ENCODE measurements around the gene OR2T1. TPM values are rescaled to one million over a fixed set of nuclear protein-coding genes. Genes with fewer than 3 reads are reported as not detected.
"Not testable (repeated sequence)": the region's sequence is repeated elsewhere in the genome, so short reads cannot be mapped to it uniquely, and the experiment has no call there.

Gene OR2T1
- total and polyA plus RNA-seq, 2 of the 8 experiments (the other 6 are each of a cell fraction or from before 2014, with no cell fraction given): not detected

DNA sequence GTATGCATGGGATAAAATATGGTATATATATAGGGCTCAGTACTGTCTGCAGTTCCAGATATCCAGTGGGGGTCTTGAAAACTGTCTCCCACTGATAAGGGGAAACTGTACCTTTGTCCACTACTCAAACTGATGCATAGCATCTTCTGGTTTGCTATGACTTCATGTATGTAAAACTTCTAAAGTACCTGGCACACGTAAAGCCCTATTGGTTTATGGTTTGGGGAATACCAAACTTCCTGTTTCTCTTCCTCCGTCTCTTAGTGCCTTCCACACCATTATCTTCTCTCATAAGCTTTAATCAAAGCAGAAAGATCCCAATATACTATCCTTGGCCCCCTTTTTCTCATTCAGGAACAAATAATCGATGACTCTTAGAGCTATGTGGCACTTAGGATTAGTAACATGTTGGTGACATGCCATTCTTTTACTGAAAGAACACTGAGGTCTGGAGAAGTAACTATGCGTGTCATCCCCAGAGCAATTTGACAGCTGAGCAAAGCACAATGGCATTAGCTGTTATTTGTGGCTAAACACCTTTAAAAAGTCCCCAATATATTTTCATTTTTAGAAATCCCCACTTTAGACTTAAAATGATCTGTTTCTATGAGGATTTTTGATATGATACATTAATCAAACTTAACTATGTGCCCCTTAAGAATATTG lies 45.7 kb downstream of the OR2T1 start:
- H2BK20ac ChIP-seq (ENCODE audit: low read length); H2BK120ac ChIP-seq (replicated peaks; ENCODE audit: low read depth, low read length); H3K79me1 ChIP-seq (ENCODE audit: low read depth, low read length); H4K8ac ChIP-seq (ENCODE audit: extremely low read depth, insufficient read depth, low read length); H2AFZ ChIP-seq (ENCODE audit: low read length); DNase-seq (ENCODE audit: low read depth in 1 of 2, low spot score in 2 of 2); H3K23me2 ChIP-seq (ENCODE audit: low read depth, low read length); H3K4me2 ChIP-seq (ENCODE audit: insufficient read depth in 1 of 2, low read depth in 2 of 2, low read length in 2 of 2); H3K4me3 ChIP-seq (ENCODE audit: extremely low read depth in 1 of 4, insufficient read depth in 2 of 4, low read depth in 3 of 4, low read length in 4 of 4); H3K79me2 ChIP-seq (ENCODE audit: control insufficient read depth in 1 of 2, insufficient read depth in 2 of 2, low read length in 2 of 2); H3K36me3 ChIP-seq (ENCODE audit: control insufficient read depth in 2 of 4, insufficient read depth in 4 of 4, low read length in 3 of 4); H2BK15ac ChIP-seq (ENCODE audit: low read length); H2BK12ac ChIP-seq (ENCODE audit: low read depth, low read length); H3K4ac ChIP-seq (replicated peaks; ENCODE audit: insufficient read length, low read depth, low read length); CTCF ChIA-PET (ENCODE audit: partially characterized antibody); H4K20me1 ChIP-seq (replicated peaks in 1 of 2; ENCODE audit: control insufficient read depth in 1 of 2, insufficient read depth in 2 of 2, low read length in 2 of 2); H3K27ac ChIP-seq (ENCODE audit: low read depth, low read length); POLR2A ChIA-PET (ENCODE audit: partially characterized antibody); H2BK5ac ChIP-seq (ENCODE audit: low read depth, low read length); FAIRE-seq; H3K27me3 ChIP-seq (replicated peaks in 1 of 4; ENCODE audit: control insufficient read depth in 3 of 4, extremely low read depth in 1 of 4, insufficient read depth in 3 of 4, low read length in 3 of 4); H3K18ac ChIP-seq (ENCODE audit: extremely low read depth, low read length); H3K23ac ChIP-seq (ENCODE audit: insufficient read length); H3K9ac ChIP-seq (replicated peaks in 1 of 4; ENCODE audit: extremely low read depth in 1 of 4, low read depth in 3 of 4, low read length in 3 of 4); H2AK5ac ChIP-seq (ENCODE audit: low read depth, low read length); H4K91ac ChIP-seq (replicated peaks; ENCODE audit: insufficient read length, low read length); H3K4me1 ChIP-seq (replicated peaks in 1 of 4; ENCODE audit: control insufficient read depth in 3 of 4, insufficient read depth in 4 of 4, low read length in 3 of 4); H3K56ac ChIP-seq (replicated peaks; ENCODE audit: insufficient read length, low read depth, low read length); H3K14ac ChIP-seq (ENCODE audit: insufficient read length); H4K5ac ChIP-seq (ENCODE audit: insufficient read length, low read depth, low read length): not testable (repeated sequence)
- WGBS, 2 experiments (ENCODE audit: extremely low coverage in 1 of 2, insufficient coverage in 1 of 2, insufficient read length in 1 of 2, insufficient replicate concordance in 2 of 2, low coverage in 1 of 2, low lambda C conversion rate in 2 of 2, missing lambda C conversion rate in 1 of 2): no CpG with 5 or more reads among the region's 4 CpGs
- peaks cover 9 to 14% of the 10 kb centered on the region in 2 experiments for H3K9me3 ChIP-seq (ENCODE audit: insufficient read depth in 2 of 2, low read depth in 1 of 2, low read length in 1 of 2)

DNA sequence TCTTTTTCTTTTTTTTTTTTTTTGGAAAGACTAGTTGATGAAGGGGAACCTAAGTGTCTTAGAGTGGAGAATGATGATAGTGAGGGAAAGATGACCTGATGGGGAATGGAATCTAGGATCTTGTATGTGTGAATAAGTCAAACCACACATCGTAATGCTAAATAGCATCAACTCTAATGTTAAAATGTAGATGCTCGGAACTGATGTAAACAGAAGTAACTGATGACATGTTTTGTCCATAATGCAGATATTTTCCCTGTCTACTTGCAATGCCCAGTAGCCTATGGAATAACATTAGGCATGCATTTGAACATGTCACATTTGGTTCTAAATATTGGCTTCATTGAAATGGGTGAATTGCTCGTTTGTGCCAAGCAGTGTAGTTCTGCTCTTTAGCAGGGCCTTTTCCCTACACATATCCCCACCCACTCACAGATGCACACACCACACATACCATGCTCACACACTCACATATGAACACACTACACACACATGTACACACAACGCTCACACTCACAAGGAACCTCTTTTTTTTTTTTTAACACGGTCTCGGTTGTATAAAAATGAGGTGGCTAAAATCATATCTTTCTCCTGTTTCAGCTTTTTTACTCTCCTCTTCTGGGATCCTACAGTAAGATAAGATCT lies 47.1 kb downstream of the OR2T1 start:
- H3K14ac ChIP-seq (ENCODE audit: insufficient read length); H2BK12ac ChIP-seq (ENCODE audit: low read depth, low read length); FAIRE-seq; H3K56ac ChIP-seq (replicated peaks; ENCODE audit: insufficient read length, low read depth, low read length); H2AFZ ChIP-seq (ENCODE audit: low read length); H3K23me2 ChIP-seq (ENCODE audit: low read depth, low read length); H3K4ac ChIP-seq (replicated peaks; ENCODE audit: insufficient read length, low read depth, low read length); H3K4me3 ChIP-seq (ENCODE audit: extremely low read depth in 1 of 4, insufficient read depth in 2 of 4, low read depth in 3 of 4, low read length in 4 of 4); CTCF ChIA-PET (ENCODE audit: partially characterized antibody); H4K20me1 ChIP-seq (replicated peaks in 1 of 2; ENCODE audit: control insufficient read depth in 1 of 2, insufficient read depth in 2 of 2, low read length in 2 of 2); H3K4me2 ChIP-seq (ENCODE audit: insufficient read depth in 1 of 2, low read depth in 2 of 2, low read length in 2 of 2); H3K36me3 ChIP-seq (ENCODE audit: control insufficient read depth in 2 of 4, insufficient read depth in 4 of 4, low read length in 3 of 4); H4K8ac ChIP-seq (ENCODE audit: extremely low read depth, insufficient read depth, low read length); H3K79me2 ChIP-seq (ENCODE audit: control insufficient read depth in 1 of 2, insufficient read depth in 2 of 2, low read length in 2 of 2); H2BK20ac ChIP-seq (ENCODE audit: low read length); DNase-seq (ENCODE audit: low read depth in 1 of 2, low spot score in 2 of 2); H4K91ac ChIP-seq (replicated peaks; ENCODE audit: insufficient read length, low read length); H3K9me3 ChIP-seq (ENCODE audit: insufficient read depth in 2 of 2, low read depth in 1 of 2, low read length in 1 of 2); H3K4me1 ChIP-seq (replicated peaks in 1 of 4; ENCODE audit: control insufficient read depth in 3 of 4, insufficient read depth in 4 of 4, low read length in 3 of 4); H3K9ac ChIP-seq (replicated peaks in 1 of 4; ENCODE audit: extremely low read depth in 1 of 4, low read depth in 3 of 4, low read length in 3 of 4); H3K27me3 ChIP-seq (replicated peaks in 1 of 4; ENCODE audit: control insufficient read depth in 3 of 4, extremely low read depth in 1 of 4, insufficient read depth in 3 of 4, low read length in 3 of 4); POLR2A ChIA-PET (ENCODE audit: partially characterized antibody); H2BK15ac ChIP-seq (ENCODE audit: low read length); H4K5ac ChIP-seq (ENCODE audit: insufficient read length, low read depth, low read length); H3K23ac ChIP-seq (ENCODE audit: insufficient read length); H3K18ac ChIP-seq (ENCODE audit: extremely low read depth, low read length); H2BK120ac ChIP-seq (replicated peaks; ENCODE audit: low read depth, low read length); H3K27ac ChIP-seq (ENCODE audit: low read depth, low read length); H2BK5ac ChIP-seq (ENCODE audit: low read depth, low read length); H3K79me1 ChIP-seq (ENCODE audit: low read depth, low read length); H2AK5ac ChIP-seq (ENCODE audit: low read depth, low read length): not testable (repeated sequence)
- WGBS, 2 experiments (ENCODE audit: extremely low coverage in 1 of 2, insufficient coverage in 1 of 2, insufficient read length in 1 of 2, insufficient replicate concordance in 2 of 2, low coverage in 1 of 2, low lambda C conversion rate in 2 of 2, missing lambda C conversion rate in 1 of 2): 84% methylated on average over 5 of the region's 6 CpGs; no CpG with 5 or more reads in 1 of the 2 experiments
